Neural cell (in vitro differentiated cells): Measurements from ENCODE around the gene MARK2. TPM values are rescaled to one million over a fixed set of nuclear protein-coding genes. Genes with fewer than 3 reads are reported as not detected.

Experiments used
- H2AFZ ChIP-seq: fragments of 200-600, 300-800 bp; sonication (generic), shearing (Covaris generic); 2 replicates; pipeline ENCODE4 v1.6.0; 2014; ENCODE audit warnings: low read depth, mild to moderate bottlenecking, antibody characterized with exemption, low read length, moderate library complexity
- H3F3A ChIP-seq: fragments of 200-600 bp; shearing (Covaris generic); 2 replicates; pipeline ENCODE4 v1.6.1; 2016; ENCODE audit warnings: mild to moderate bottlenecking, moderate library complexity, mixed read lengths, antibody characterized with exemption, low read length; ENCODE audit not compliant: insufficient read depth, poor library complexity, severe bottlenecking
- H3K27ac ChIP-seq: fragments of 200-600, 300-800 bp; sonication (generic), shearing (Covaris generic); 2 replicates; pipeline ENCODE4 v1.5.1; 2014; ENCODE audit warnings: mild to moderate bottlenecking, low read length, moderate library complexity
- H3K27me3 ChIP-seq: fragments of 300-800, 200-600 bp; sonication (generic), shearing (Covaris generic); 2 replicates; pipeline ENCODE4 v1.6.0; 2014; ENCODE audit warnings: mild to moderate bottlenecking, low read depth, low read length, moderate library complexity; ENCODE audit not compliant: insufficient read depth
- H3K36me3 ChIP-seq: fragments of 300-800, 200-600 bp; sonication (generic), shearing (Covaris generic); 2 replicates; pipeline ENCODE4 v1.5.1; 2014; ENCODE audit warnings: mild to moderate bottlenecking, antibody characterized with exemption, low read length, moderate library complexity; ENCODE audit not compliant: insufficient read depth
- H3K4me2 ChIP-seq: fragments of 300-800, 200-600 bp; sonication (generic), shearing (Covaris generic); 2 replicates; pipeline ENCODE4 v1.6.0; 2014; ENCODE audit warnings: mild to moderate bottlenecking, low read length
- H3K4me3 ChIP-seq: fragments of 300-800, 200-600 bp; sonication (generic), shearing (Covaris generic); 2 replicates; pipeline ENCODE4 v1.5.1; 2014; ENCODE audit warnings: mild to moderate bottlenecking, low read length, moderate library complexity
- H3K79me2 ChIP-seq: fragments of 200-600 bp; shearing (Covaris generic); replicated peaks from 2 replicates; pipeline ENCODE4 v1.6.0; 2014; ENCODE audit warnings: mild to moderate bottlenecking, low read length, moderate library complexity; ENCODE audit not compliant: insufficient read depth
- H3K9ac ChIP-seq: fragments of 300-800, 200-600 bp; sonication (generic), shearing (Covaris generic); 2 replicates; pipeline ENCODE4 v1.6.1; 2016; ENCODE audit warnings: mild to moderate bottlenecking, low read length, mixed read lengths
- H3K9me2 ChIP-seq: fragments of 200-600 bp; shearing (Covaris generic); 2 replicates; pipeline ENCODE4 v1.6.1; 2016; ENCODE audit warnings: mild to moderate bottlenecking, low read length, mixed read lengths; ENCODE audit not compliant: insufficient read depth
- H3K9me3 ChIP-seq: fragments of 200-600, 300-800 bp; sonication (generic), shearing (Covaris generic); 2 replicates; pipeline ENCODE4 v1.6.1; 2016; ENCODE audit warnings: mild to moderate bottlenecking, mixed run types, low read length, moderate library complexity, mixed read lengths
- H4K20me1 ChIP-seq: fragments of 200-600 bp; shearing (Covaris generic); 2 replicates; pipeline ENCODE4 v1.6.1; 2016; ENCODE audit warnings: mild to moderate bottlenecking, mixed run types; ENCODE audit not compliant: insufficient read depth
- EP300 ChIP-seq: fragments of 450-650 bp; conservative IDR thresholded peaks from 2 replicates; pipeline ENCODE4 v1.6.1; 2014; ENCODE audit warnings: antibody characterized with exemption, mild to moderate bottlenecking, moderate library complexity; ENCODE audit not compliant: poor library complexity, severe bottlenecking
- EZH2 ChIP-seq: fragments of 200-600, 300-800 bp; shearing (Covaris generic), sonication (generic); IDR thresholded peaks from 2 replicates; pipeline ENCODE4 v1.6.1; 2014; ENCODE audit warnings: antibody characterized with exemption, low read length, borderline replicate concordance, mild to moderate bottlenecking; ENCODE audit not compliant: insufficient read depth, poor library complexity, severe bottlenecking
- MXI1 ChIP-seq: fragments of 450-650 bp; conservative IDR thresholded peaks from 2 replicates; pipeline ENCODE4 v1.6.1; 2014; ENCODE audit warnings: antibody characterized with exemption, mild to moderate bottlenecking; ENCODE audit not compliant: poor library complexity, severe bottlenecking
- POLR2AphosphoS5 ChIP-seq: IDR thresholded peaks from 2 replicates; pipeline ENCODE4 v1.6.1; 2012
- RAD21 ChIP-seq: fragments of 450-650 bp; conservative IDR thresholded peaks from 2 replicates; pipeline ENCODE4 v1.6.1; 2014; ENCODE audit warnings: antibody characterized with exemption, mild to moderate bottlenecking, moderate library complexity
- SMC3 ChIP-seq: fragments of 450-650 bp; conservative IDR thresholded peaks from 2 replicates; pipeline ENCODE4 v1.6.1; 2014; ENCODE audit warnings: antibody characterized with exemption, mild to moderate bottlenecking, moderate library complexity; ENCODE audit not compliant: poor library complexity
- TAF1 ChIP-seq: IDR thresholded peaks from 2 replicates; pipeline ENCODE4 v1.6.1; 2012; ENCODE audit warnings: low read depth
- polyA plus RNA-seq: library from polyadenylated mRNA; depleted of rRNA; stranded (reverse); fragments of >200 nt; gene quantifications from 2 replicates; pipeline ENCODE4 v1.2.3, GENCODE V29; 2014
- TF ChIP-seq, protein P1 (sequence below): fragments of 450-650 bp; IDR thresholded peaks from 2 replicates; pipeline ENCODE4 v1.5.1; 2014; ENCODE audit warnings: antibody characterized with exemption, mild to moderate bottlenecking, moderate library complexity; ENCODE audit not compliant: poor library complexity, severe bottlenecking
- TF ChIP-seq, protein P2 (sequence below): IDR thresholded peaks from 2 replicates; pipeline ENCODE4 v1.6.1; 2012; ENCODE audit warnings: borderline replicate concordance

MARK2 gene
- polyA plus RNA-seq, 1 donor from 2014 or later, result 11.3 TPM

DNA sequence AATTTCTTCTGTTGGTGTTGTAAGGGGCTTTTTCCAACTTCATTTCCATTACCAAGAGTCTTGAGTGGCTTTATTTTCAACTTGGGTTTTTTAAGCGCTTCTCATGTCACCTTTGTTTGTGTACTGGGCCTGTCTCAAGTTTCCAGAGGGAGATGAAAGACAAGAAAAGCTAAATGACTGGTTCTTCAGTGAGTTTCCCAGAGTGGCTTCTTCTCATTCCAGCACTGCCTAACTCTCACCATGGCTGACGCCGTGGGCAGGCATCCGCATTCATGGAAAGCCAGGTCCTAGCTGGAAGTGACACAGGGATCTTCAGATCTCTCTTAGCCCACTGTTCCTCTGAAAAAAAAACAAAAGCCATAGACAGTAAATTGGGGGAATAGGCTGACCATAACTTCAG lies 28.6 kb downstream of the MARK2 start:
- H3K9ac ChIP-seq, result no peak overlapping the region
- H3F3A ChIP-seq, result no peaks in the 10 kb centered on the region
- H3K9me2 ChIP-seq, result no peaks in the 10 kb centered on the region
- peaks cover 15% of the 10 kb centered on the region for H3K79me2 ChIP-seq
- no peaks in the 10 kb centered on the region for H4K20me1 ChIP-seq
- no peak overlapping the region for H3K4me2 ChIP-seq
- H3K9me3 ChIP-seq, result no peaks in the 10 kb centered on the region
- no peaks in the 10 kb centered on the region for H3K36me3 ChIP-seq
- no peak overlapping the region for H3K27ac ChIP-seq
- no peak overlapping the region for H3K4me3 ChIP-seq
- no peaks in the 10 kb centered on the region for H3K27me3 ChIP-seq
- TF ChIP-seq EZH2 (no peak), MXI1 (no peak), SMC3 (no peak), RAD21 (no peak), TAF1 (no peak), POLR2AphosphoS5 (no peak), EP300 (no peak)
- TF ChIP-seq, protein P1, sequence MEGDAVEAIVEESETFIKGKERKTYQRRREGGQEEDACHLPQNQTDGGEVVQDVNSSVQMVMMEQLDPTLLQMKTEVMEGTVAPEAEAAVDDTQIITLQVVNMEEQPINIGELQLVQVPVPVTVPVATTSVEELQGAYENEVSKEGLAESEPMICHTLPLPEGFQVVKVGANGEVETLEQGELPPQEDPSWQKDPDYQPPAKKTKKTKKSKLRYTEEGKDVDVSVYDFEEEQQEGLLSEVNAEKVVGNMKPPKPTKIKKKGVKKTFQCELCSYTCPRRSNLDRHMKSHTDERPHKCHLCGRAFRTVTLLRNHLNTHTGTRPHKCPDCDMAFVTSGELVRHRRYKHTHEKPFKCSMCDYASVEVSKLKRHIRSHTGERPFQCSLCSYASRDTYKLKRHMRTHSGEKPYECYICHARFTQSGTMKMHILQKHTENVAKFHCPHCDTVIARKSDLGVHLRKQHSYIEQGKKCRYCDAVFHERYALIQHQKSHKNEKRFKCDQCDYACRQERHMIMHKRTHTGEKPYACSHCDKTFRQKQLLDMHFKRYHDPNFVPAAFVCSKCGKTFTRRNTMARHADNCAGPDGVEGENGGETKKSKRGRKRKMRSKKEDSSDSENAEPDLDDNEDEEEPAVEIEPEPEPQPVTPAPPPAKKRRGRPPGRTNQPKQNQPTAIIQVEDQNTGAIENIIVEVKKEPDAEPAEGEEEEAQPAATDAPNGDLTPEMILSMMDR, result no peak
- TF ChIP-seq, protein P2, sequence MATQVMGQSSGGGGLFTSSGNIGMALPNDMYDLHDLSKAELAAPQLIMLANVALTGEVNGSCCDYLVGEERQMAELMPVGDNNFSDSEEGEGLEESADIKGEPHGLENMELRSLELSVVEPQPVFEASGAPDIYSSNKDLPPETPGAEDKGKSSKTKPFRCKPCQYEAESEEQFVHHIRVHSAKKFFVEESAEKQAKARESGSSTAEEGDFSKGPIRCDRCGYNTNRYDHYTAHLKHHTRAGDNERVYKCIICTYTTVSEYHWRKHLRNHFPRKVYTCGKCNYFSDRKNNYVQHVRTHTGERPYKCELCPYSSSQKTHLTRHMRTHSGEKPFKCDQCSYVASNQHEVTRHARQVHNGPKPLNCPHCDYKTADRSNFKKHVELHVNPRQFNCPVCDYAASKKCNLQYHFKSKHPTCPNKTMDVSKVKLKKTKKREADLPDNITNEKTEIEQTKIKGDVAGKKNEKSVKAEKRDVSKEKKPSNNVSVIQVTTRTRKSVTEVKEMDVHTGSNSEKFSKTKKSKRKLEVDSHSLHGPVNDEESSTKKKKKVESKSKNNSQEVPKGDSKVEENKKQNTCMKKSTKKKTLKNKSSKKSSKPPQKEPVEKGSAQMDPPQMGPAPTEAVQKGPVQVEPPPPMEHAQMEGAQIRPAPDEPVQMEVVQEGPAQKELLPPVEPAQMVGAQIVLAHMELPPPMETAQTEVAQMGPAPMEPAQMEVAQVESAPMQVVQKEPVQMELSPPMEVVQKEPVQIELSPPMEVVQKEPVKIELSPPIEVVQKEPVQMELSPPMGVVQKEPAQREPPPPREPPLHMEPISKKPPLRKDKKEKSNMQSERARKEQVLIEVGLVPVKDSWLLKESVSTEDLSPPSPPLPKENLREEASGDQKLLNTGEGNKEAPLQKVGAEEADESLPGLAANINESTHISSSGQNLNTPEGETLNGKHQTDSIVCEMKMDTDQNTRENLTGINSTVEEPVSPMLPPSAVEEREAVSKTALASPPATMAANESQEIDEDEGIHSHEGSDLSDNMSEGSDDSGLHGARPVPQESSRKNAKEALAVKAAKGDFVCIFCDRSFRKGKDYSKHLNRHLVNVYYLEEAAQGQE, result no peak
- H2AFZ ChIP-seq, result no peak overlapping the region

GRCh38 chr11:63868399-63869064 lies 29.6 kb downstream of the MARK2 start:
- Histone ChIP-seq H3K27ac (no peak overlapping the region), H2AFZ (no peak overlapping the region), H3K9ac (no peak overlapping the region), H3K4me2 (no peak overlapping the region), H3K4me3 (no peak overlapping the region), H3K36me3 (no peaks in the 10 kb centered on the region), H4K20me1 (no peaks in the 10 kb centered on the region), H3K9me2 (no peaks in the 10 kb centered on the region), H3K9me3 (no peaks in the 10 kb centered on the region), H3F3A (no peaks in the 10 kb centered on the region), H3K27me3 (no peaks in the 10 kb centered on the region), H3K79me2 (peaks cover 19% of the 10 kb centered on the region)
- TF ChIP-seq RAD21 (no peak), MXI1 (no peak)
- TF ChIP-seq, protein P1, result no peak
